OCI-LY7 (cell line): Measurements from ENCODE around the gene MCF2L2.

Experiments used
- CTCF ChIP-seq: fragments of 200-600 bp; sonication (generic); conservative IDR thresholded peaks from 2 replicates; pipeline ENCODE4 v1.5.1; 2014; ENCODE audit warnings: mild to moderate bottlenecking, antibody characterized with exemption, low read length, moderate library complexity, mixed read lengths
- EZH2phosphoT487 ChIP-seq: fragments of 200-600 bp; sonication (generic); IDR thresholded peaks from 2 replicates; pipeline ENCODE4 v1.6.1; 2018; ENCODE audit warnings: low read depth, borderline replicate concordance, mild to moderate bottlenecking, mixed run types, antibody characterized with exemption, low read length, moderate library complexity, mixed read lengths

- no peak for TF ChIP-seq CTCF
- TF ChIP-seq EZH2phosphoT487: no peak
Measured at GRCh38 chr3:183281126-183281797, 147.2 kb downstream of the MCF2L2 start.
